ENCODE results near the gene LMX1B. TPM values are rescaled to one million over a fixed set of nuclear protein-coding genes. Genes with fewer than 3 reads are reported as not detected.

The LMX1B gene
- polyA plus RNA-seq, 1 donor = 18.3 TPM

GRCh38 chr9:126745574-126746411 is 132.1 kb downstream of the LMX1B start:
- DNase-seq = no peak

Other genes with a start within 250 kb of the LMX1B start
- gene ZBTB43, start 191.1 kb downstream of the LMX1B start, polyA plus RNA-seq (ENCODE audit: insufficient read length) = 21.7 TPM
- 23.1 TPM for gene ZBTB34, start 246.7 kb downstream of the LMX1B start, polyA plus RNA-seq (ENCODE audit: insufficient read length)

All from left kidney (tissue), 2 donors.